GM23338 (cell line): Measurements from ENCODE around the gene NTMT2. TPM values are rescaled to one million over a fixed set of nuclear protein-coding genes. Genes with fewer than 3 reads are reported as not detected.

Experiments used
- ATAC-seq: fragments of 200-7000 bp; cut with Tn5 transposase; 3 replicates; pipeline ENCODE4 v1.9.1; 2020
- DNase-seq: peaks from one replicate; pipeline ENCODE4 v3.0.0-alpha.2; 2015; ENCODE audit warnings: low spot score
- H2AFZ ChIP-seq: fragments of 200-600 bp; sonication (generic); 2 replicates; pipeline ENCODE4 v1.8.0; 2016; ENCODE audit warnings: antibody characterized with exemption, mild to moderate bottlenecking, moderate library complexity
- H3F3A ChIP-seq: fragments of 200-600 bp; sonication (generic); replicated peaks from 2 replicates; pipeline ENCODE4 v1.8.0; 2017; ENCODE audit warnings: antibody characterized with exemption, mixed run types, low read depth
- H3K27ac ChIP-seq: fragments of 200-600 bp; sonication (generic); 2 replicates; pipeline ENCODE4 v1.6.1; 2016; ENCODE audit warnings: low read depth
- H3K27me3 ChIP-seq: fragments of 200-600 bp; sonication (generic); 2 replicates; pipeline ENCODE4 v1.8.0; 2016; ENCODE audit warnings: mild to moderate bottlenecking, mixed run types, moderate library complexity; ENCODE audit not compliant: insufficient read depth
- H3K36me3 ChIP-seq: fragments of 200-600 bp; sonication (generic); 2 replicates; pipeline ENCODE4 v1.8.0; 2016; ENCODE audit warnings: mild to moderate bottlenecking; ENCODE audit not compliant: insufficient read depth
- H3K4me1 ChIP-seq: fragments of 200-600 bp; sonication (generic); 2 replicates; pipeline ENCODE4 v1.8.0; 2016; ENCODE audit warnings: mild to moderate bottlenecking, moderate library complexity; ENCODE audit not compliant: insufficient read depth
- H3K4me2 ChIP-seq: fragments of 200-600 bp; sonication (generic); 2 replicates; pipeline ENCODE4 v1.7.1; 2017; ENCODE audit warnings: mixed run types
- H3K4me3 ChIP-seq: fragments of 200-600 bp; sonication (generic); 2 replicates; pipeline ENCODE4 v1.6.1; 2016; ENCODE audit warnings: mixed run types
- H3K79me2 ChIP-seq: fragments of 200-600 bp; sonication (generic); replicated peaks from 2 replicates; pipeline ENCODE4 v1.8.0; 2017; ENCODE audit warnings: mild to moderate bottlenecking; ENCODE audit not compliant: insufficient read depth
- H3K9me2 ChIP-seq: fragments of 200-600 bp; sonication (generic); 2 replicates; pipeline ENCODE4 v1.8.0; 2017; ENCODE audit not compliant: insufficient read depth
- H4K20me1 ChIP-seq: fragments of 200-600 bp; sonication (generic); replicated peaks from 2 replicates; pipeline ENCODE4 v1.8.0; 2017; ENCODE audit warnings: mild to moderate bottlenecking; ENCODE audit not compliant: insufficient read depth
- H3K27ac Mint-ChIP-seq: 2 replicates; pipeline ENCODE4 v1.8.0; 2020; ENCODE audit warnings: inconsistent platforms, mild to moderate bottlenecking, moderate library complexity, mixed read lengths
- H3K27me3 Mint-ChIP-seq: 3 replicates; pipeline ENCODE4 v1.8.0; 2022; ENCODE audit warnings: low read depth, mild to moderate bottlenecking, moderate library complexity, mixed read lengths, inconsistent platforms; ENCODE audit not compliant: insufficient read depth, poor library complexity
- H3K36me3 Mint-ChIP-seq: 3 replicates; pipeline ENCODE4 v1.8.0; 2021; ENCODE audit warnings: low read depth, mild to moderate bottlenecking, inconsistent platforms, moderate library complexity, mixed read lengths
- H3K4me1 Mint-ChIP-seq: 3 replicates; pipeline ENCODE4 v1.8.0; 2020; ENCODE audit warnings: mild to moderate bottlenecking, inconsistent platforms, mixed read lengths
- H3K4me3 Mint-ChIP-seq: 3 replicates; pipeline ENCODE4 v1.8.0; 2021; ENCODE audit warnings: moderate library complexity, mild to moderate bottlenecking, inconsistent platforms, mixed read lengths
- H3K9me3 Mint-ChIP-seq: 3 replicates; pipeline ENCODE4 v1.8.0; 2020; ENCODE audit warnings: moderate library complexity, mild to moderate bottlenecking, inconsistent platforms, mixed read lengths
- CREB1 ChIP-seq: fragments of 250-450 bp; sonication (Bioruptor Pico); IDR thresholded peaks from 2 replicates; pipeline ENCODE4 v1.5.0; 2020; ENCODE audit warnings: low read depth, mild to moderate bottlenecking, moderate library complexity
- CTCF ChIP-seq, 2 experiments: fragments of 200-600 bp in 1 of 2; sonication (generic) in 1 of 2; conservative IDR thresholded peaks; 2 replicates each; pipeline versions ENCODE4 v1.5.1 to v1.6.1; 2016 to 2017; ENCODE audit warnings: antibody characterized with exemption in 2 of 2, low read depth in 2 of 2, mild to moderate bottlenecking in 2 of 2, moderate library complexity in 1 of 2
- ETS1 ChIP-seq: IDR thresholded peaks from 2 replicates; pipeline ENCODE4 v1.6.1; 2016; ENCODE audit warnings: antibody characterized with exemption
- JUNB ChIP-seq: IDR thresholded peaks from one replicate; pipeline ENCODE4 v1.6.1; 2016; ENCODE audit warnings: antibody characterized with exemption; ENCODE audit not compliant: unreplicated experiment
- NANOG ChIP-seq: IDR thresholded peaks from 2 replicates; pipeline ENCODE4 v1.6.1; 2016; ENCODE audit warnings: antibody characterized with exemption, borderline replicate concordance
- POLR2AphosphoS5 ChIP-seq: IDR thresholded peaks from 2 replicates; pipeline ENCODE4 v1.6.1; 2016; ENCODE audit warnings: antibody characterized with exemption, low read depth
- ZNF114 ChIP-seq: fragments of 250-450 bp; sonication (Bioruptor Pico); IDR thresholded peaks from 2 replicates; pipeline ENCODE4 v1.5.0; 2020; ENCODE audit warnings: mild to moderate bottlenecking, moderate library complexity
- polyA plus RNA-seq: library from polyadenylated mRNA; unstranded; fragments of >200 nt; fragmentation: Nextera tagmentation; extraction: Ambion mirVana; gene quantifications from 2 replicates; pipeline ENCODE4 v1.2.1, GENCODE V29; 2016
- total RNA-seq: library from RNA; depleted of rRNA; stranded (reverse); fragments of >200 nt; shearing (Covaris generic); gene quantifications from 2 replicates; pipeline ENCODE4 v1.2.3, GENCODE V29; 2014
- TF ChIP-seq, protein P1 (sequence below): IDR thresholded peaks from one replicate; pipeline ENCODE4 v1.6.1; 2018; ENCODE audit warnings: antibody characterized with exemption; ENCODE audit not compliant: unreplicated experiment

The NTMT2 gene
- total and polyA plus RNA-seq, 2 experiments from 2014 or later = 0.48 TPM; not detected in 1

GRCh38 chr1:170145061-170145460 lies 698 bp upstream of the NTMT2 start:
- H3K4me1 Mint-ChIP-seq = peaks cover 30% of the 10 kb centered on the region
- Histone ChIP-seq H3K27ac (no peak overlapping the region), H3K4me2 (peak overlapping the region; percentile 25), H3K9me2 (no peaks in the 10 kb centered on the region), H3K36me3 (no peaks in the 10 kb centered on the region), H4K20me1 (peaks cover under 1% of the 10 kb centered on the region; the same call in 1 of the 2 replicates), H3K4me1 (peaks cover 18% of the 10 kb centered on the region), H3K4me3 (no peak overlapping the region), H2AFZ (no peak overlapping the region), H3K79me2 (no peaks in the 10 kb centered on the region), H3F3A (no peaks in the 10 kb centered on the region), H3K27me3 (peaks cover 29% of the 10 kb centered on the region)
- H3K9me3 Mint-ChIP-seq = peaks cover 4% of the 10 kb centered on the region; the same call in 1 of the 3 replicates
- TF ChIP-seq NANOG = no peak
- no peak for TF ChIP-seq ETS1
- TF ChIP-seq CTCF (conservative IDR thresholded peaks at IDR 0.05; ENCODE audit: low read depth in 2 of 2) = peak in 1 of 2 experiments; percentile 32; a peak in 2 of 4 replicates
- no peak for ATAC-seq
- no peaks in the 10 kb centered on the region for H3K36me3 Mint-ChIP-seq
- peak overlapping the region; percentile 7; the same call in 1 of the 3 replicates for H3K4me3 Mint-ChIP-seq
- H3K27ac Mint-ChIP-seq = no peak overlapping the region
- DNase-seq = no peak
- H3K27me3 Mint-ChIP-seq = peaks cover 10% of the 10 kb centered on the region

DNA sequence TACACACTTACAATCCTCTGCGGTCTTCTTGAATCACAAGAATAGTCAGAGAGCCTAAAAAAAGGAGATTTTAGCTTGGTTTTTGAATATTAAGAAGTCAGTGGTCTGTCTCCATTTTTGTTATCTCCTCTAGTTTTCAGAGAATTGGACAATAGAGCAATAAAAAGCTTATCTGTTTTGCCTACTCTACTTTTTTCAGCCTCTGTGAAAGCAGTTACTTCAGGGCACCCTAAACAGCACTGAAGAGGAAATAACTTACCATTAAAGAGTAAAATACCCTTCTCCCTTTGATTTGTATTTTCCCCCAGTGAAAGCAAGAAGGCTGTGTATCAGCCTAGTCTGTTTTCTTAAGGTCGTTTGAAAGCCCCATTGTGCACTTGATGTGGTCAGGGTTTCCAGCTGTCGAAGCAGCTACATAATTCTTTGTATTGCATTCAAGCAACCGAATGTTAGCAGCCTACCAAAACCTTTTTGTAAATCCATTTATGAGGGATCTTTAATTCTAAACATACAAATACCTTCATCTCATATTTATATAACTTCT lies 1.0 kb downstream of the NTMT2 start:
- ATAC-seq = no peak
- Mint-ChIP-seq H3K9me3 (peaks cover 4% of the 10 kb centered on the region; the same call in 1 of the 3 replicates), H3K4me3 (no peak overlapping the region), H3K36me3 (no peaks in the 10 kb centered on the region), H3K4me1 (peaks cover 26% of the 10 kb centered on the region), H3K27ac (no peak overlapping the region), H3K27me3 (peaks cover 10% of the 10 kb centered on the region)
- Histone ChIP-seq H3K4me1 (peaks cover 18% of the 10 kb centered on the region), H3K79me2 (no peaks in the 10 kb centered on the region), H3K4me2 (peak overlapping the region; percentile 18; the same call in 1 of the 2 replicates), H3K4me3 (no peak overlapping the region), H3K36me3 (no peaks in the 10 kb centered on the region), H3F3A (no peaks in the 10 kb centered on the region), H3K27me3 (peaks cover 29% of the 10 kb centered on the region), H2AFZ (no peak overlapping the region), H3K27ac (no peak overlapping the region), H4K20me1 (peaks cover 5% of the 10 kb centered on the region; the same call in 1 of the 2 replicates), H3K9me2 (no peaks in the 10 kb centered on the region)
- DNase-seq = no peak
- TF ChIP-seq POLR2AphosphoS5 = no peak
- TF ChIP-seq CREB1 (CRISPR knock-in tag) = no peak
- no peak for TF ChIP-seq JUNB
- TF ChIP-seq ZNF114 (CRISPR knock-in tag) = no peak
- TF ChIP-seq CTCF (conservative IDR thresholded peaks at IDR 0.05; ENCODE audit: low read depth in 2 of 2) = no peak
- TF ChIP-seq, protein P1, sequence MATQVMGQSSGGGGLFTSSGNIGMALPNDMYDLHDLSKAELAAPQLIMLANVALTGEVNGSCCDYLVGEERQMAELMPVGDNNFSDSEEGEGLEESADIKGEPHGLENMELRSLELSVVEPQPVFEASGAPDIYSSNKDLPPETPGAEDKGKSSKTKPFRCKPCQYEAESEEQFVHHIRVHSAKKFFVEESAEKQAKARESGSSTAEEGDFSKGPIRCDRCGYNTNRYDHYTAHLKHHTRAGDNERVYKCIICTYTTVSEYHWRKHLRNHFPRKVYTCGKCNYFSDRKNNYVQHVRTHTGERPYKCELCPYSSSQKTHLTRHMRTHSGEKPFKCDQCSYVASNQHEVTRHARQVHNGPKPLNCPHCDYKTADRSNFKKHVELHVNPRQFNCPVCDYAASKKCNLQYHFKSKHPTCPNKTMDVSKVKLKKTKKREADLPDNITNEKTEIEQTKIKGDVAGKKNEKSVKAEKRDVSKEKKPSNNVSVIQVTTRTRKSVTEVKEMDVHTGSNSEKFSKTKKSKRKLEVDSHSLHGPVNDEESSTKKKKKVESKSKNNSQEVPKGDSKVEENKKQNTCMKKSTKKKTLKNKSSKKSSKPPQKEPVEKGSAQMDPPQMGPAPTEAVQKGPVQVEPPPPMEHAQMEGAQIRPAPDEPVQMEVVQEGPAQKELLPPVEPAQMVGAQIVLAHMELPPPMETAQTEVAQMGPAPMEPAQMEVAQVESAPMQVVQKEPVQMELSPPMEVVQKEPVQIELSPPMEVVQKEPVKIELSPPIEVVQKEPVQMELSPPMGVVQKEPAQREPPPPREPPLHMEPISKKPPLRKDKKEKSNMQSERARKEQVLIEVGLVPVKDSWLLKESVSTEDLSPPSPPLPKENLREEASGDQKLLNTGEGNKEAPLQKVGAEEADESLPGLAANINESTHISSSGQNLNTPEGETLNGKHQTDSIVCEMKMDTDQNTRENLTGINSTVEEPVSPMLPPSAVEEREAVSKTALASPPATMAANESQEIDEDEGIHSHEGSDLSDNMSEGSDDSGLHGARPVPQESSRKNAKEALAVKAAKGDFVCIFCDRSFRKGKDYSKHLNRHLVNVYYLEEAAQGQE = no peak
